Loucy (cell line): ENCODE measurements around the gene ERBB3.

Source experiments
- H2AFZ ChIP-seq: fragments of 200-600 bp; sonication (generic); 2 replicates; pipeline ENCODE4 v1.6.0; 2016; ENCODE audit warnings: antibody characterized with exemption, mild to moderate bottlenecking, low read length, moderate library complexity
- H3F3A ChIP-seq: fragments of 200-600 bp; 2 replicates; pipeline ENCODE4 v1.6.0; 2016; ENCODE audit warnings: antibody characterized with exemption, low read depth, mild to moderate bottlenecking
- H3K27me3 ChIP-seq: fragments of 200-600 bp; sonication (generic); 2 replicates; pipeline ENCODE4 v1.6.1; 2014; ENCODE audit warnings: low read length, mild to moderate bottlenecking; ENCODE audit not compliant: insufficient read depth, poor library complexity, severe bottlenecking
- H3K36me3 ChIP-seq: fragments of 200-600 bp; sonication (generic); 2 replicates; pipeline ENCODE4 v1.6.1; 2016; ENCODE audit warnings: low read length; ENCODE audit not compliant: insufficient read depth
- H3K4me1 ChIP-seq: fragments of 200-600 bp; sonication (generic); 2 replicates; pipeline ENCODE4 v1.5.1; 2014; ENCODE audit warnings: low read length, mild to moderate bottlenecking; ENCODE audit not compliant: insufficient read depth, poor library complexity, severe bottlenecking
- H3K4me2 ChIP-seq: fragments of 200-600 bp; sonication (generic); 2 replicates; pipeline ENCODE4 v1.6.0; 2014; ENCODE audit warnings: antibody characterized with exemption, low read length, low read depth, mild to moderate bottlenecking; ENCODE audit not compliant: poor library complexity, severe bottlenecking
- H3K4me3 ChIP-seq: fragments of 200-600 bp; sonication (generic); 2 replicates; pipeline ENCODE4 v1.5.1; 2014; ENCODE audit warnings: low read length, mild to moderate bottlenecking, mixed read lengths; ENCODE audit not compliant: poor library complexity, severe bottlenecking
- H3K79me2 ChIP-seq: fragments of 200-600 bp; sonication (generic); 2 replicates; pipeline ENCODE4 v1.6.1; 2014; ENCODE audit warnings: low read length; ENCODE audit not compliant: insufficient read depth
- H3K9ac ChIP-seq: fragments of 200-600 bp; sonication (generic); 2 replicates; pipeline ENCODE4 v1.6.0; 2014; ENCODE audit warnings: mild to moderate bottlenecking, low read depth, low read length, moderate library complexity; ENCODE audit not compliant: poor library complexity, severe bottlenecking
- H3K9me2 ChIP-seq: fragments of 200-600 bp; sonication (generic); replicated peaks from 2 replicates; pipeline ENCODE4 v1.6.1; 2016; ENCODE audit warnings: low read depth, low read length, mixed read lengths
- H3K9me3 ChIP-seq: fragments of 200-600 bp; sonication (generic); 2 replicates; pipeline ENCODE4 v1.6.1; 2014; ENCODE audit warnings: mild to moderate bottlenecking, antibody characterized with exemption, low read length, low read depth; ENCODE audit not compliant: insufficient read depth
- H4K20me1 ChIP-seq: fragments of 200-600 bp; sonication (generic); 2 replicates; pipeline ENCODE4 v1.6.0; 2014; ENCODE audit warnings: antibody characterized with exemption, low read length, mild to moderate bottlenecking; ENCODE audit not compliant: insufficient read depth, poor library complexity, severe bottlenecking
- EZH2phosphoT487 ChIP-seq: fragments of 200-600 bp; IDR thresholded peaks from 2 replicates; pipeline ENCODE4 v1.6.1; 2018; ENCODE audit warnings: antibody characterized with exemption, mild to moderate bottlenecking, moderate library complexity, borderline replicate concordance
- TF ChIP-seq, protein P1 (sequence below): fragments of 200-600 bp; sonication (generic); conservative IDR thresholded peaks from 2 replicates; pipeline ENCODE4 v1.5.1; 2014; ENCODE audit warnings: mild to moderate bottlenecking, antibody characterized with exemption, low read length

The ERBB3 gene

GRCh38 chr12:56037161-56037560, 42.8 kb upstream of the ERBB3 start:
- H3K4me3 ChIP-seq = no peak overlapping the region
- no peaks in the 10 kb centered on the region for H3K9me3 ChIP-seq
- H2AFZ ChIP-seq = no peak overlapping the region
- peaks cover 11% of the 10 kb centered on the region for H3K4me1 ChIP-seq
- no peaks in the 10 kb centered on the region for H4K20me1 ChIP-seq
- H3K36me3 ChIP-seq = peaks cover 4% of the 10 kb centered on the region; the same call in 1 of the 2 replicates
- H3K4me2 ChIP-seq = no peak overlapping the region
- peaks cover 3% of the 10 kb centered on the region for H3K79me2 ChIP-seq
- no peaks in the 10 kb centered on the region for H3K27me3 ChIP-seq
- TF ChIP-seq, protein P1, sequence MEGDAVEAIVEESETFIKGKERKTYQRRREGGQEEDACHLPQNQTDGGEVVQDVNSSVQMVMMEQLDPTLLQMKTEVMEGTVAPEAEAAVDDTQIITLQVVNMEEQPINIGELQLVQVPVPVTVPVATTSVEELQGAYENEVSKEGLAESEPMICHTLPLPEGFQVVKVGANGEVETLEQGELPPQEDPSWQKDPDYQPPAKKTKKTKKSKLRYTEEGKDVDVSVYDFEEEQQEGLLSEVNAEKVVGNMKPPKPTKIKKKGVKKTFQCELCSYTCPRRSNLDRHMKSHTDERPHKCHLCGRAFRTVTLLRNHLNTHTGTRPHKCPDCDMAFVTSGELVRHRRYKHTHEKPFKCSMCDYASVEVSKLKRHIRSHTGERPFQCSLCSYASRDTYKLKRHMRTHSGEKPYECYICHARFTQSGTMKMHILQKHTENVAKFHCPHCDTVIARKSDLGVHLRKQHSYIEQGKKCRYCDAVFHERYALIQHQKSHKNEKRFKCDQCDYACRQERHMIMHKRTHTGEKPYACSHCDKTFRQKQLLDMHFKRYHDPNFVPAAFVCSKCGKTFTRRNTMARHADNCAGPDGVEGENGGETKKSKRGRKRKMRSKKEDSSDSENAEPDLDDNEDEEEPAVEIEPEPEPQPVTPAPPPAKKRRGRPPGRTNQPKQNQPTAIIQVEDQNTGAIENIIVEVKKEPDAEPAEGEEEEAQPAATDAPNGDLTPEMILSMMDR = no peak
- TF ChIP-seq EZH2phosphoT487 = no peak
- peak overlapping the region; percentile 14 for H3K9ac ChIP-seq
- no peaks in the 10 kb centered on the region for H3K9me2 ChIP-seq
- H3F3A ChIP-seq = no peaks in the 10 kb centered on the region

DNA sequence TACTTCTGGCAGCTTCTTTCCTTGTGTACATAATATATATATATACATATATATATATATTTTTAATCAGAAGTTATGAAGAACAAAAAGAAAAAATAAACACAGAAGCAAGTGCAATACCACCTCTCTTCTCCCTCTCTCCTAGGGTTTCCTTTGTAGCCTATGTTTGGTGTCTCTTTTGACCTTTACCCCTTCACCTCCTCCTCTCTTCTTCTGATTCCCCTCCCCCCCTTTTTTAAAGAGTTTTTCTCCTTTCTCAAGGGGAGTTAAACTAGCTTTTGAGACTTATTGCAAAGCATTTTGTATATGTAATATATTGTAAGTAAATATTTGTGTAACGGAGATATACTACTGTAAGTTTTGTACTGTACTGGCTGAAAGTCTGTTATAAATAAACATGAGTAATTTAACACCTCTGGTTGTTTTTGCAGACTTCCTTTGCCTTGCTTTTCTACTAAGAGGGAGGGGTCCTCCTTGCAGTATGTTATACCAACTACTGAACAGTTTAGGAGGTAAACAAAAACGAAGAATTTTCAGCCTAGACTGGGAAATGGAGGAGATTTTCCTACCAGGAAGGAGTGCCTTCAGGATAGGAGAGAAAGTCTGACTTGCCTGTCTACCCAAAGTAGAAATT, 41.8 kb upstream of the ERBB3 start:
- peaks cover 17% of the 10 kb centered on the region for H3K4me1 ChIP-seq
- H3K79me2 ChIP-seq = peaks cover 13% of the 10 kb centered on the region
- peaks cover 10% of the 10 kb centered on the region for H4K20me1 ChIP-seq
- no peak overlapping the region for H3K4me2 ChIP-seq
- H3K27me3 ChIP-seq = no peaks in the 10 kb centered on the region
- H3K36me3 ChIP-seq = no peaks in the 10 kb centered on the region; the same call in 1 of the 2 replicates
- no peak overlapping the region for H2AFZ ChIP-seq
- no peaks in the 10 kb centered on the region for H3K9me3 ChIP-seq
- no peaks in the 10 kb centered on the region for H3F3A ChIP-seq
- H3K9me2 ChIP-seq = no peaks in the 10 kb centered on the region
- H3K4me3 ChIP-seq = no peak overlapping the region
- TF ChIP-seq EZH2phosphoT487 = no peak
- TF ChIP-seq, protein P1 = no peak
- H3K9ac ChIP-seq = no peak overlapping the region

GRCh38 chr12:56040151-56040550, 39.8 kb upstream of the ERBB3 start:
- peaks cover 3% of the 10 kb centered on the region; the same call in 1 of the 2 replicates for H3F3A ChIP-seq
- no peaks in the 10 kb centered on the region for H3K9me2 ChIP-seq
- no peak overlapping the region for H3K4me2 ChIP-seq
- H3K36me3 ChIP-seq = peaks cover 19% of the 10 kb centered on the region
- H3K79me2 ChIP-seq = peaks cover 30% of the 10 kb centered on the region
- peaks cover 24% of the 10 kb centered on the region for H3K4me1 ChIP-seq
- H3K9me3 ChIP-seq = no peaks in the 10 kb centered on the region
- no peak for TF ChIP-seq EZH2phosphoT487
- TF ChIP-seq, protein P1 = no peak
- no peak overlapping the region for H2AFZ ChIP-seq
- no peak overlapping the region for H3K9ac ChIP-seq
- H4K20me1 ChIP-seq = peaks cover 24% of the 10 kb centered on the region
- H3K27me3 ChIP-seq = no peaks in the 10 kb centered on the region
- no peak overlapping the region for H3K4me3 ChIP-seq
